Neural cell (in vitro differentiated cells): ENCODE results near the gene ANP32A. TPM values are rescaled to one million over a fixed set of nuclear protein-coding genes. Genes with fewer than 3 reads are reported as not detected.

Experiments used
- H2AFZ ChIP-seq: fragments of 200-600, 300-800 bp; sonication (generic), shearing (Covaris generic); 2 replicates; pipeline ENCODE4 v1.6.0; 2014; ENCODE audit warnings: low read depth, mild to moderate bottlenecking, antibody characterized with exemption, low read length, moderate library complexity
- H3F3A ChIP-seq: fragments of 200-600 bp; shearing (Covaris generic); 2 replicates; pipeline ENCODE4 v1.6.1; 2016; ENCODE audit warnings: mild to moderate bottlenecking, moderate library complexity, mixed read lengths, antibody characterized with exemption, low read length; ENCODE audit not compliant: insufficient read depth, poor library complexity, severe bottlenecking
- H3K27ac ChIP-seq: fragments of 200-600, 300-800 bp; sonication (generic), shearing (Covaris generic); 2 replicates; pipeline ENCODE4 v1.5.1; 2014; ENCODE audit warnings: mild to moderate bottlenecking, low read length, moderate library complexity
- H3K27me3 ChIP-seq: fragments of 300-800, 200-600 bp; sonication (generic), shearing (Covaris generic); 2 replicates; pipeline ENCODE4 v1.6.0; 2014; ENCODE audit warnings: mild to moderate bottlenecking, low read depth, low read length, moderate library complexity; ENCODE audit not compliant: insufficient read depth
- H3K36me3 ChIP-seq: fragments of 300-800, 200-600 bp; sonication (generic), shearing (Covaris generic); 2 replicates; pipeline ENCODE4 v1.5.1; 2014; ENCODE audit warnings: mild to moderate bottlenecking, antibody characterized with exemption, low read length, moderate library complexity; ENCODE audit not compliant: insufficient read depth
- H3K4me2 ChIP-seq: fragments of 300-800, 200-600 bp; sonication (generic), shearing (Covaris generic); 2 replicates; pipeline ENCODE4 v1.6.0; 2014; ENCODE audit warnings: mild to moderate bottlenecking, low read length
- H3K4me3 ChIP-seq: fragments of 300-800, 200-600 bp; sonication (generic), shearing (Covaris generic); 2 replicates; pipeline ENCODE4 v1.5.1; 2014; ENCODE audit warnings: mild to moderate bottlenecking, low read length, moderate library complexity
- H3K79me2 ChIP-seq: fragments of 200-600 bp; shearing (Covaris generic); replicated peaks from 2 replicates; pipeline ENCODE4 v1.6.0; 2014; ENCODE audit warnings: mild to moderate bottlenecking, low read length, moderate library complexity; ENCODE audit not compliant: insufficient read depth
- H3K9ac ChIP-seq: fragments of 300-800, 200-600 bp; sonication (generic), shearing (Covaris generic); 2 replicates; pipeline ENCODE4 v1.6.1; 2016; ENCODE audit warnings: mild to moderate bottlenecking, low read length, mixed read lengths
- H3K9me2 ChIP-seq: fragments of 200-600 bp; shearing (Covaris generic); 2 replicates; pipeline ENCODE4 v1.6.1; 2016; ENCODE audit warnings: mild to moderate bottlenecking, low read length, mixed read lengths; ENCODE audit not compliant: insufficient read depth
- H3K9me3 ChIP-seq: fragments of 200-600, 300-800 bp; sonication (generic), shearing (Covaris generic); 2 replicates; pipeline ENCODE4 v1.6.1; 2016; ENCODE audit warnings: mild to moderate bottlenecking, mixed run types, low read length, moderate library complexity, mixed read lengths
- H4K20me1 ChIP-seq: fragments of 200-600 bp; shearing (Covaris generic); 2 replicates; pipeline ENCODE4 v1.6.1; 2016; ENCODE audit warnings: mild to moderate bottlenecking, mixed run types; ENCODE audit not compliant: insufficient read depth
- EP300 ChIP-seq: fragments of 450-650 bp; conservative IDR thresholded peaks from 2 replicates; pipeline ENCODE4 v1.6.1; 2014; ENCODE audit warnings: antibody characterized with exemption, mild to moderate bottlenecking, moderate library complexity; ENCODE audit not compliant: poor library complexity, severe bottlenecking
- EZH2 ChIP-seq: fragments of 200-600, 300-800 bp; shearing (Covaris generic), sonication (generic); IDR thresholded peaks from 2 replicates; pipeline ENCODE4 v1.6.1; 2014; ENCODE audit warnings: antibody characterized with exemption, low read length, borderline replicate concordance, mild to moderate bottlenecking; ENCODE audit not compliant: insufficient read depth, poor library complexity, severe bottlenecking
- MXI1 ChIP-seq: fragments of 450-650 bp; conservative IDR thresholded peaks from 2 replicates; pipeline ENCODE4 v1.6.1; 2014; ENCODE audit warnings: antibody characterized with exemption, mild to moderate bottlenecking; ENCODE audit not compliant: poor library complexity, severe bottlenecking
- POLR2AphosphoS5 ChIP-seq: IDR thresholded peaks from 2 replicates; pipeline ENCODE4 v1.6.1; 2012
- RAD21 ChIP-seq: fragments of 450-650 bp; conservative IDR thresholded peaks from 2 replicates; pipeline ENCODE4 v1.6.1; 2014; ENCODE audit warnings: antibody characterized with exemption, mild to moderate bottlenecking, moderate library complexity
- SMC3 ChIP-seq: fragments of 450-650 bp; conservative IDR thresholded peaks from 2 replicates; pipeline ENCODE4 v1.6.1; 2014; ENCODE audit warnings: antibody characterized with exemption, mild to moderate bottlenecking, moderate library complexity; ENCODE audit not compliant: poor library complexity
- TAF1 ChIP-seq: IDR thresholded peaks from 2 replicates; pipeline ENCODE4 v1.6.1; 2012; ENCODE audit warnings: low read depth
- polyA plus RNA-seq: library from polyadenylated mRNA; depleted of rRNA; stranded (reverse); fragments of >200 nt; gene quantifications from 2 replicates; pipeline ENCODE4 v1.2.3, GENCODE V29; 2014
- TF ChIP-seq, protein P1 (sequence below): IDR thresholded peaks from 2 replicates; pipeline ENCODE4 v1.6.1; 2012; ENCODE audit warnings: borderline replicate concordance
- TF ChIP-seq, protein P2 (sequence below): fragments of 450-650 bp; IDR thresholded peaks from 2 replicates; pipeline ENCODE4 v1.5.1; 2014; ENCODE audit warnings: antibody characterized with exemption, mild to moderate bottlenecking, moderate library complexity; ENCODE audit not compliant: poor library complexity, severe bottlenecking

The ANP32A gene
- polyA plus RNA-seq, 1 donor from 2014 or later: 190 TPM

DNA sequence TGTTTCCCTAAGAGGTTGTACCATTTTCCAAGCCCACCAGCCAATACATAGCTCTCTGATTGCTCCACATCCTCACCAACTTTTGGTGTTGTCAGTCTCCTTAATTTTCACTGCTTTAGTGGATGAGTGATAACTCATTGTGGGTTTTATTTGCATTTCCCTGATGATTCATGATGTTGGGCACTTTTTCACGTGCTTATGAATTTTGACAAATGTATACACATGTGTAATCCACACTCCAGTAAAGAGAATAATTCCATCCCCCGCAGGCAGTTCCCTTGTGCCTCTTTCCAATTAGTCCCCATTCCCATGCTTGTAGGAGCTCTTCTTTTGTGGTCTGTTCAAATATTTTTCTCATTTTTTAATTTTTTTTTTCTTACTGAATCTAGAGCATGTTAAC lies 52.4 kb downstream of the ANP32A start:
- H3K4me3 ChIP-seq: no peak overlapping the region
- H3F3A ChIP-seq: no peaks in the 10 kb centered on the region
- H3K9ac ChIP-seq: no peak overlapping the region
- TF ChIP-seq, protein P1, sequence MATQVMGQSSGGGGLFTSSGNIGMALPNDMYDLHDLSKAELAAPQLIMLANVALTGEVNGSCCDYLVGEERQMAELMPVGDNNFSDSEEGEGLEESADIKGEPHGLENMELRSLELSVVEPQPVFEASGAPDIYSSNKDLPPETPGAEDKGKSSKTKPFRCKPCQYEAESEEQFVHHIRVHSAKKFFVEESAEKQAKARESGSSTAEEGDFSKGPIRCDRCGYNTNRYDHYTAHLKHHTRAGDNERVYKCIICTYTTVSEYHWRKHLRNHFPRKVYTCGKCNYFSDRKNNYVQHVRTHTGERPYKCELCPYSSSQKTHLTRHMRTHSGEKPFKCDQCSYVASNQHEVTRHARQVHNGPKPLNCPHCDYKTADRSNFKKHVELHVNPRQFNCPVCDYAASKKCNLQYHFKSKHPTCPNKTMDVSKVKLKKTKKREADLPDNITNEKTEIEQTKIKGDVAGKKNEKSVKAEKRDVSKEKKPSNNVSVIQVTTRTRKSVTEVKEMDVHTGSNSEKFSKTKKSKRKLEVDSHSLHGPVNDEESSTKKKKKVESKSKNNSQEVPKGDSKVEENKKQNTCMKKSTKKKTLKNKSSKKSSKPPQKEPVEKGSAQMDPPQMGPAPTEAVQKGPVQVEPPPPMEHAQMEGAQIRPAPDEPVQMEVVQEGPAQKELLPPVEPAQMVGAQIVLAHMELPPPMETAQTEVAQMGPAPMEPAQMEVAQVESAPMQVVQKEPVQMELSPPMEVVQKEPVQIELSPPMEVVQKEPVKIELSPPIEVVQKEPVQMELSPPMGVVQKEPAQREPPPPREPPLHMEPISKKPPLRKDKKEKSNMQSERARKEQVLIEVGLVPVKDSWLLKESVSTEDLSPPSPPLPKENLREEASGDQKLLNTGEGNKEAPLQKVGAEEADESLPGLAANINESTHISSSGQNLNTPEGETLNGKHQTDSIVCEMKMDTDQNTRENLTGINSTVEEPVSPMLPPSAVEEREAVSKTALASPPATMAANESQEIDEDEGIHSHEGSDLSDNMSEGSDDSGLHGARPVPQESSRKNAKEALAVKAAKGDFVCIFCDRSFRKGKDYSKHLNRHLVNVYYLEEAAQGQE: no peak
- no peak for TF ChIP-seq MXI1
- TF ChIP-seq EP300: no peak
- TF ChIP-seq, protein P2, sequence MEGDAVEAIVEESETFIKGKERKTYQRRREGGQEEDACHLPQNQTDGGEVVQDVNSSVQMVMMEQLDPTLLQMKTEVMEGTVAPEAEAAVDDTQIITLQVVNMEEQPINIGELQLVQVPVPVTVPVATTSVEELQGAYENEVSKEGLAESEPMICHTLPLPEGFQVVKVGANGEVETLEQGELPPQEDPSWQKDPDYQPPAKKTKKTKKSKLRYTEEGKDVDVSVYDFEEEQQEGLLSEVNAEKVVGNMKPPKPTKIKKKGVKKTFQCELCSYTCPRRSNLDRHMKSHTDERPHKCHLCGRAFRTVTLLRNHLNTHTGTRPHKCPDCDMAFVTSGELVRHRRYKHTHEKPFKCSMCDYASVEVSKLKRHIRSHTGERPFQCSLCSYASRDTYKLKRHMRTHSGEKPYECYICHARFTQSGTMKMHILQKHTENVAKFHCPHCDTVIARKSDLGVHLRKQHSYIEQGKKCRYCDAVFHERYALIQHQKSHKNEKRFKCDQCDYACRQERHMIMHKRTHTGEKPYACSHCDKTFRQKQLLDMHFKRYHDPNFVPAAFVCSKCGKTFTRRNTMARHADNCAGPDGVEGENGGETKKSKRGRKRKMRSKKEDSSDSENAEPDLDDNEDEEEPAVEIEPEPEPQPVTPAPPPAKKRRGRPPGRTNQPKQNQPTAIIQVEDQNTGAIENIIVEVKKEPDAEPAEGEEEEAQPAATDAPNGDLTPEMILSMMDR: no peak
- no peak for TF ChIP-seq POLR2AphosphoS5
- no peak for TF ChIP-seq EZH2
- no peak for TF ChIP-seq SMC3
- no peak for TF ChIP-seq TAF1
- no peak for TF ChIP-seq RAD21
- H3K27ac ChIP-seq: no peak overlapping the region
- no peaks in the 10 kb centered on the region for H3K79me2 ChIP-seq
- no peaks in the 10 kb centered on the region for H3K9me3 ChIP-seq
- no peaks in the 10 kb centered on the region for H3K27me3 ChIP-seq
- H2AFZ ChIP-seq: no peak overlapping the region
- H3K4me2 ChIP-seq: no peak overlapping the region
- H3K36me3 ChIP-seq: no peaks in the 10 kb centered on the region
- H3K9me2 ChIP-seq: no peaks in the 10 kb centered on the region
- H4K20me1 ChIP-seq: no peaks in the 10 kb centered on the region

DNA sequence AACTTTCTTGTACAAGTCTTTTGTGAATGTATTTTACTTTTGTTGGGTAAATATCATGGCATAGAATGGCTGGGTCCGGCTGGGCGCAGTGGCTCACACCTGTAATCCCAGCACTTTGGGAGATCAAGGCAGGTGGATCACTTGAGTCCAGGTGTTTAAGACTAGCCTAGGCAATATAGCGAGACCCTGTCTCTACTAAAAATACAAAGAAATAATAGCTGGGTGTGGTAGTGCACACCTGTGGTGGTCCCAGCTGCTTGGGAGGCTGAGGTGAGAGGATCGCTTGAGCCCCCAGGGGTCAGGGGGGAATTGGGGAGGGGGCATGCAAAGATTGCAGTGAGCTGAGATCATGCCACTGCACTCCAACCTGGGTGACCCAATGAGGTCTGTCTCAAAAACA lies 52.9 kb downstream of the ANP32A start:
- no peak overlapping the region for H3K9ac ChIP-seq
- TF ChIP-seq POLR2AphosphoS5 (no peak), TAF1 (no peak), EZH2 (no peak), RAD21 (no peak), SMC3 (no peak), MXI1 (no peak), EP300 (no peak)
- TF ChIP-seq, protein P2: no peak
- TF ChIP-seq, protein P1: no peak
- H3K36me3 ChIP-seq: no peaks in the 10 kb centered on the region
- H3K4me2 ChIP-seq: no peak overlapping the region
- H4K20me1 ChIP-seq: no peaks in the 10 kb centered on the region
- no peaks in the 10 kb centered on the region for H3K27me3 ChIP-seq
- no peak overlapping the region for H3K4me3 ChIP-seq
- H3F3A ChIP-seq: no peaks in the 10 kb centered on the region
- no peaks in the 10 kb centered on the region for H3K79me2 ChIP-seq
- no peaks in the 10 kb centered on the region for H3K9me3 ChIP-seq
- H3K9me2 ChIP-seq: no peaks in the 10 kb centered on the region
- no peak overlapping the region for H2AFZ ChIP-seq
- H3K27ac ChIP-seq: no peak overlapping the region
